HEK293T (cell line): ENCODE results near the gene MACROD2.

ENCODE experiments used
- ARNT ChIP-seq: fragments of 450-650 bp; IDR thresholded peaks from 2 replicates; pipeline ENCODE4 v1.6.1; 2017; ENCODE audit warnings: mild to moderate bottlenecking
- BHLHE40 ChIP-seq: fragments of 450-650 bp; IDR thresholded peaks from 2 replicates; pipeline ENCODE4 v1.6.1; 2016; ENCODE audit warnings: mild to moderate bottlenecking, moderate library complexity, borderline replicate concordance
- FOXM1 ChIP-seq: fragments of 450-650 bp; IDR thresholded peaks from 2 replicates; pipeline ENCODE4 v1.6.1; 2017; ENCODE audit warnings: mild to moderate bottlenecking, borderline replicate concordance
- SUZ12 ChIP-seq: fragments of 450-650 bp; IDR thresholded peaks from 2 replicates; pipeline ENCODE4 v1.6.1; 2016; ENCODE audit warnings: mild to moderate bottlenecking

- no peak for TF ChIP-seq FOXM1
- TF ChIP-seq SUZ12: no peak
- TF ChIP-seq ARNT: no peak
- TF ChIP-seq BHLHE40: no peak
Observed at GRCh38 chr20:14845199-14846160, 850.2 kb downstream of the MACROD2 start.
